GM19467 (cell line): ENCODE measurements around the gene SYT5.
"Not testable (repeated sequence)": the region's sequence is repeated elsewhere in the genome, so short reads cannot be mapped to it uniquely, and the experiment has no call there.

Source experiments
- ATAC-seq: cut with Tn5 transposase; IDR thresholded peaks from one replicate; pipeline ENCODE4 v1.9.1; 2021; ENCODE audit warnings: mild to moderate bottlenecking, moderate library complexity; ENCODE audit not compliant: unreplicated experiment

SYT5 gene

GRCh38 chr19:55208880-55209692 lies 29.0 kb upstream of the SYT5 start, which contains the start of gene PTPRH:
PTPRH (minus strand) TSS chr19:55209501; CDS start chr19:55209433, 68 bp downstream.
- no peak for ATAC-seq

DNA sequence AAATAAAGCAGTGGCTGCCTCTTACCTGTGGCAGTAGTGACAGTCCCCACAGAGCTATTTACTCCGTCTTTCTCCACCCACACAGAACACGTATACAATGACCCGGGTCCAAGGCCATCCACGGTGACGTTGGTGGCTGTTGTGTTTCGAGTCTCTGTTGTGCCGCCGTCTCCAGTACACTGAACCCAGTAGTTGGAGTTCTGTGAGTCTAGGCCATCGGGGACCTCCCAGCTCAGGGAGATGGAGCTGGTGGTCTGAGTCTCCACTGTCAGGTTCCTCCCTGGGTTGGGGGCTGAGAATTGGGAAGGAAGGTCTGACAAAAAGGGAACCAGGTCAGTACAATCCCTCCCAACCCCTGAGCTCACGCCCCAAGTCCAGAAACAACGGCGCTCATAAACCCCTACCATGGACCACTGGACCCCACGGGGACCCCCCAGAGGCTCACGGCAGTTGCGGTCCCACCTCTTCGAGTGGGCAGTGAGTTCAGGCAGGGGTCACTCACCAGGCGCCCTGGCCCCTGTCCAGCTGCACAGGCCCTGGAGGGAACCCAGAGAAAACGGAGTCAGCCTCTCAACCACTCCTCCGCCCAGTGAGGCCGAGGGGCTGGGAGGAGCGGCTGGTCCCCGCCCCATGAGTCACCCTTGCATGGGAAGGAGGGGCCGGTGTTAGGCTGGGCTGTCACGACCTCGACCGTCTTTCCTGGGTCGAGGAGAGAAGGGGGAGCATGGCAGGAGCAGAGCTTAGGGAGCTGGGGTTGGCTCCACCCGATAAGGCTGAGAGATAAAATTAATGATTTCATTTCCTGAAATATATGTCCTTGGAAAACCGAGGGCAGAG lies 26.8 kb upstream of the SYT5 start:
- no peak for ATAC-seq

DNA sequence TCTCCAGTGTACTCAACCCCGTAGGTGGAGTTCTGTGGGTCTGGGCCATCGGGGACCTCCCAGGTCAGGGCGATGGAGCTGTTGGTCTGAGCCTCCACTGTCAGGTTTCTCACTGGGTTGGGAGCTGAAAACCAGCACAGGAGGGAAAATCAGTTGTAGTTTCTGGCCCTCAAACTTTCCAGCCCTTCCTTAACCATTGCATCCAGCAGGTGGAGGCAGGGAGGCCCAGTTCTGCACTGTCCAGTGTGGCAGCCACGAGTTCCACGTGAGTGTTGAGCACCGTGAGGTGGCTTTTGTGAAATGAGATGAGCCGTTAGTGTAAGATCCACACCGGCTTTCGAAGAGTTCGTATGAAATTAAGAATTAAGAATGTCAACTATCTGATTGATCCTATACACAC lies 22.1 kb upstream of the SYT5 start:
- ATAC-seq: not testable (repeated sequence)

DNA sequence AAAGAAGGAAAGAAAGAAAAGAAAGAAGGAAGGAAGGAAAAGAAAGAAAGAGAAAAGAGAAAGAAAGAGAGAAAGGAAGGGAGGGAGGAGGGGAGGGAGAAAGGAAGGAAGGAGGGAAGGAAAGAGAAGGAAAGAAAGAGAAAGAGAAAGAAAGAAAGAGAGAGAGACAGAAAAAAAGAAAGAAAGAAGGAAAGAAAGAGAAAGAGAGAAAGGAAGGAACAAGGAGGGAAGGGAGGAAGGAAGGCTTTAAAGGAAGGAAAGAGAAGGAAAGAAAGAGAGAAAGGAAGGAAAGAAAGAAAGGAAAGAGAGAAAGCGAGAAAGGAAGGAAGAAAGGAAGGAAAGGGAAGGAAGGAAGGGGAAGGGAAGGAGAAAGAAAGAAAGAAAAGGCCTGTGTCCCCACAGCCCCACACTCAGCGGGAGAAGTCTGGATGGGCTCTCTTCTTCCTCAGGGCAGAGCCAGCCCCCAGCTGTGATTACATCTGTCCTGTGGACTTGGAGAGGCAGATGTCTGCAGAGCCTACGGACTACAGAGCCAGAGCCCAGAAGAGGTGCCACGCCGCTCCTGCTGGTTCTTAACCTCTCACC lies 19.6 kb upstream of the SYT5 start:
- no peak for ATAC-seq

DNA sequence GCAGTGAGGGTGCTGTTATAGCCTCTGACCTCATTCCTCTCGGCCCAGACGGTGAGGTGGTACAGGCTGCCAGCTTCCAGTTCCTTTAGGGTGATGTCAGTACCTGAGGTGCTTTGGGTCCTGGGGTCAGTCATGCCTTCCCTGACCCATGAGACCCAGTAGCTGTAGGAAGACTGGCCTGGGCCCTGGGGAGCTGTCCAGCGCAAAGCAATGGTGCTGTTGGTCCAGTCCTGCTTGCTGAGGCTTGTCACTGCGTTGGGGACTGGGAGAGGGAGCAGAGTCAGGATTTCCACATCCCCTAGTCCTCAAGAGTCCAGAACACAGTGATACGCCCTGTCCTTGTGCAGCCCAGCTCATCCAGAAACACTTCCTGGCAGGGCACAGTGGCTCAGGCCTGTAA lies 18.6 kb upstream of the SYT5 start:
- no peak for ATAC-seq

GRCh38 chr19:55197528-55197927 lies 17.4 kb upstream of the SYT5 start:
- no peak for ATAC-seq

DNA sequence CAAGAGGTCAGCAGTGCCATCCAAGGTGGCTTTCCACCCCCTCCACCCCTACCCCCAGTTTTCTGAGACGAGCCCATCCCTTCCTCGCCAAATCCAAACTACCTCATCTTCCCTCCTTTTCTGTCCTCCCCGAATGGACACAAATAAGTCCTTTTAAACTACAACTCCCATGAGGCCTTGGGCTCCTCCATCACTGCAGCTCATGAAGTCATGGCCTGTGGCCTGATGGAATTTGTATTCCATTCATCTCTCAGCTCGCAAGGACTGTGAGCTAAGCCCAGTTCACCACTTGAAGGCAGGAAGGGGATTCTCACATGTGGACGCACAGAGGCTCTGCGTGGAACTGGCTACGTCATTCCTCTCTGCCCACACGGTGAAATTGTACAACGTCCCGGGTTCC lies 16.7 kb upstream of the SYT5 start:
- no peak for ATAC-seq

GRCh38 chr19:55193481-55193880 lies 13.4 kb upstream of the SYT5 start:
- no peak for ATAC-seq

DNA sequence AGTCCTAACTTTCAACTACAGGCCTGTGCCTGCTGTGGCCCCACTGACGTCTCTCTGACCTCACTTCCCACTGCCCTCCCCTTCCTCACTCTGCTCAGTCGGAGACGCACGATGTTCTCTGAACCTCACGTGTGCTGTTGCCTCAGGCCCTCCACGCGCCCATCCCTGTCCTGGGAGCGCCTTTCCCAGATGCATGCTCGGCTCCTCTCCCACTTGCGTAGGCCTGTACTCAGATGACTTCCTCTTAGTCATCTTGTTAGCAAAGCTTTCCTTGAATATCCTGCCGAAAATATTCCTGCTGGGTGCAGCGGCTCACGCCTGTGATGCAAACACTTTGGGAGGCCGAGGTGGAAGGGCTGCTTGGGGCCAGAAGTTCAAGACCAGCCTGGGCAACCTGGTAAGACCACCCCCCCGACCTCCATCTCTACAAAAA lies 9.3 kb upstream of the SYT5 start:
- no peak for ATAC-seq

- ATAC-seq: no peak
Measured at GRCh38 chr19:55188625-55189024, 8.5 kb upstream of the SYT5 start.

DNA sequence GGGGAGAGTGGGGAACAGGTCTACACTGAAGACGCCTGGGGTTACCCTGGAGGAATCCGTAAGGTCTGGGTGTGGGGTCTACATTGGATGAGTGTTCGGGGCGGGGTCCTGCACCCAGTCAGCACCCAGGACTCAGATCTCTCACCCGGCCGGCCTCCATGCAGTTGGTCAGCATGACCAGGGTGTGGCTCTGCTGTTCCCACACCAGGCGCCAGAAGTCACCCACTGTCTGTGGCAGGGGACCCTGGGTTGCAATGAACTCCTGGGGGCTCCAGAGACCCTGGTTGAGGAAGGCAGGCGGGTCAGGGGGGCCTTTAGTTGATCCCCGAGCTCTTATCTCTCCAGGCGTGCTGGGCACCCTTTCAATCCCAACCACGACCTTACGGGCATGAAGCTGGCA lies 6.0 kb upstream of the SYT5 start:
- ATAC-seq: no peak

- no peak for ATAC-seq
Measured at GRCh38 chr19:55181740-55182139, 1.7 kb upstream of the SYT5 start.

DNA sequence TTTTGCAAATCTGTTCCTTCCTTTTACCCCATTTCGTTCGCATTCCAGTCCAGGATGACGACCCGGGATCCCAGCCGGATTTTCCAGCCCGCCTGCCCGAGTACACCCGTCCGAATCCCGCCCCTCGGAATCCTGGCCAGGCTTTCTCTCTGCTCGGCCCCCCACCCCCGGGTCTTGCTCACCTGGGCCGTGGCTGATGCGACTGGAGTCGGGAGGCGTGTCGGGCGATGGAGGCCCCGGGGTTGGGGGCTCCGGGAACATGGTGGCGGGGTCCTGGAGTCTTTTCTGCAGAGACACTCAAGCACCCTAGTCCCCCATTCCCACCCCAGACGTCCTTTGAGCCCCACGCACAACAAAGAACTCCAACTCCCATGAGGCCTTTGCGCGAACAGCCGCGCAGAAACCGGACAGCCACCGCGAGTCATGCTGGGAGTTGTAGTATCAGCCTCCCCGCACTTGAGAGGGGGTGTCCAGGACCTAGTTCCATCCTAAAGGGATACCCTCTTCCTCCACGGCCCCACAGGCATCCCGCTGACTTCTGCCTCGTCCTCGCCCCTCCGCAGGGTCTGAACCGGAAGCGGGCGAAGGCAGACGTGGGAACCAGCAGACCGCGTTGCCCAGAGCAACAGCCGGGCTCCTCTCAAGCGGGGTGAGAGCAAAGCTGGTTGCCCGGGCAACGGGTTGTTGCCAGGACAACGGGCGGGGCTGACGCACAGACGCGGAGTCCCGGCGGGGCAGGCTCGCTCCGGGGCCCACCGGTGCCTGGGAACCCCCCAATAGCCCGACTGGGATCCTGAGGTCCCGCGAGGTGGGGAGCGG lies 1.1 kb downstream of the SYT5 start:
- no peak for ATAC-seq

GRCh38 chr19:55176076-55176475 lies 4.0 kb downstream of the SYT5 start:
- no peak for ATAC-seq

GRCh38 chr19:55175117-55175867 lies 4.8 kb downstream of the SYT5 start:
- no peak for ATAC-seq

GRCh38 chr19:55174425-55175116 lies 5.5 kb downstream of the SYT5 start:
- ATAC-seq: no peak

DNA sequence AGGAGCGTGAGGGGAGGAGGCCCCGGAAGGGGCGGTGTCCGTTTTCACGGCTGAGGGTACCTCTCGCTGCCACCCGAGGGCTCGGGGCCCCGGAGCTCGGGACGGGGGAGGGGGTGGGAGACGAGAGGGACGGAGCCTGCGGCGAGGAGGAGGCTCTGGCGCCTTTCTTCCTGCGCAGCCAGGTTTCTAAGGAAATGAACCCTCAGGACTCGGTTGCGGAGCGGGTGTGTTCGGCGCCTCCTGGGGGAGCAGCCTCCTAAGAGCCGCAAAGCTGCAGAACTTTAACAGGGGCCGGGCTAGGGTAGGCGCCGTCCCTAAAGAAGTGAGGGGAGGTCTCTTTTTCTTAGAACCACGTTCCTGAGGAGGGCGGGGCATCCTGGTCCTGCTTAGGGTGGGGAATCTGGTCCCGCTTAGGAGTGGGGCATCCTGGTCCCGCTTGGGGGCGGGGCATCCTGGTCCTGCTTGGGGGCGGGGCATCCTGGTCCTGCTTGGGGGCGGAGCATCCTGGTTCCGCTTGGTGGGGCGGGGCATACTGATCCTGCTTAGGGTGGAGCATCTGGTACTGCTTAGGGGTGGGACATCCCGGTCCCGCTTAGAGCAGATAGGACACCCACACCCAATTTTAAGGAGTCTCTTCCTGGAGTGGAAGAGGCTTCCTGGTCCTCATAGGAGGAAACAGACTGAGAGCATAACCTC lies 6.2 kb downstream of the SYT5 start:
- no peak for ATAC-seq

- ATAC-seq: no peak
Measured at GRCh38 chr19:55173186-55173713, 6.8 kb downstream of the SYT5 start.

DNA sequence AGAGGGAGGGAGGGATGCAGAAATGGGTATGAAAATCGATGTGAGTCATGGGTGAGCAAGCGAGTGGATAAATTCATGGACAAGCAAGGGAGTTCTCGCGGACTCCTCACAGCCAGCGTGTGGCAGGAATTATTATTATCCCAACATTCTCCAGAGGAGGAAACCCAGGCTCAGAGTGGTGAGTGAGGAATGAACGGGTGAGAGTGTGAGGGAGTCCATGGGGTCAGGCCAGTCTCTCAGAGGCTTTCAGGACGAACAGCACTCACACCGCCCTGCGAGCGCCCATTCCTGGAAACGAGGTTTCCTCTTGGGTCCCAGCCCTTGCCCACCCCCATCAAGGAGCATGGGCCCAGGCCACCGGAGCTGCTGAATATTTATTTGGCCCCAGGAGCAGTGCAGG lies 7.3 kb downstream of the SYT5 start:
- no peak for ATAC-seq
